GM18873 (cell line): ENCODE results near the gene PLSCR2.
"Not testable (repeated sequence)": the region's sequence is repeated elsewhere in the genome, so short reads cannot be mapped to it uniquely, and the experiment has no call there.

Experiments
- ATAC-seq: cut with Tn5 transposase; IDR thresholded peaks from one replicate; pipeline ENCODE4 v1.9.1; 2021; ENCODE audit warnings: mild to moderate bottlenecking, moderate library complexity, moderate number of reproducible peaks; ENCODE audit not compliant: unreplicated experiment, low FRiP score

Gene PLSCR2

GRCh38 chr3:146493221-146493620 is 23.9 kb upstream of the PLSCR2 start:
- no peak for ATAC-seq

DNA sequence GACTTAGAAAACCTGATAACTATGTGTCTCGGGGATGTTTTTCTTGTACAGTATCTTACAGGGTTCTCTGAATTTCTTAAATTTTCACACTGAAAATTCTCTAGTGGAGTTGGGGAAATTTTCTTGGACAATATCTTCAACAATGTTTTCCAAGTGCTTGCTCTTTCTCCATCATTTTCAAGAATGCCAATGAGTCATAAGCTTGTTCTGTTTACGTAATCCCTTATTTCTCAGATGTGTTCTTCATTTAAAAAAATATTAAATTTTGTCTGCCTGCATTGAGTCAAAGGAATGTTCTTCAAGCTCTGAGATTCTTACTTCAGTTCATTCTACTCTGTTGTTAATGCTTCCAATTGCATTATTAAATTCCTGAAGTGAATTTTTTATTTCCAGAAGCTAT is 21.9 kb upstream of the PLSCR2 start:
- ATAC-seq, result no peak

- ATAC-seq, result no peak
Measured at GRCh38 chr3:146485297-146485696, 15.9 kb upstream of the PLSCR2 start.

DNA sequence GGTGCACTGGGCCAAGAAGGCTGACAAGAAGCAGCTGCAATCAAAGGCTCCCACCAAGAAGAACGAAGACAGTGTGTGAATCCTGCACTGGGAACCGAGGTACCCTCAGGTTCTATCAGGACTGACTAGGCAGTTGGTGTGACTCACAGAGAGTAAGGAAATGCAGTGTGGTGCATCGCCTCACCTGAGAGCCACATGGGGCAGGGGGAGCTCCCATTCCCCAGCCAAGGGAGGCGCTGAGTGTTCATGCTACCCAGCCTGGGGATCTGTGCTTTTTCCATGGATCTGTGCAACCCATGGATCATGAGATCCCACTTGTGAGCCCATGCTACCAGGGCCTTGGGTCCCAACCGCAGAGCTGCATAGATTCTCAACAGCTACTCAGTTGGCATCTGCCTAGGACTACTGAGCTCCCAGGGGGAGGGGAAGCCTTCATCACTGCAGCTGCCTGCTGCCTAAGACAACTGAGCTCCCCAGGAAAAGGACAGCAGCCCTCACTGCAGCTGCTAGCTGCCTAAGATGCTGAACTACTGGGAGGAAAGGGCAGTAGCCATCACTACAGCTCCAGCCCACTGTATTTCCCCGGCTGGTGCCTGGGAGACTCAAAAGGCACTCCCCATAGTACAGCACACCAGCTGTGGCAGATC is 6.9 kb upstream of the PLSCR2 start:
- no peak for ATAC-seq

DNA sequence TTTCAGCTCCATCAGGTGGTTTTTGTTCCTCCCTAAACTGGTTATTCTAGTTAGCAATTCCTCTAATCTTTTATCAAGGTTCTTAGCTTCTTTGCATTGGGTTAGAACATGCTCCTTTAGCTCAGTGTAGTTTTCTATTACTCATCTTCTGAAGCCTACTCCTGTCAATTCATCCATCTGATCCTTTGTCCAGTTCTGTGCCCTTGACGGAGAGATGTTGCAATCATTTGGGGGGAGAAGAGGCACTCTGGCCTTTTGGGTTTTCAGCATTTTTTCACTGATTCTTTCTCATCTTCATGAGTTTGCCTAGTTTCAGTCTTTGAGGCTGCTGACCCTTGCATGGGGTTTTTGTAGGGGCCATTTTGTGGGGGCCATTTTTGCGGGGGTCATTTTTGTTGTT is 5.6 kb upstream of the PLSCR2 start:
- ATAC-seq, result not testable (repeated sequence)

- no peak for ATAC-seq
Measured at GRCh38 chr3:146473726-146474125, 4.4 kb upstream of the PLSCR2 start.

DNA sequence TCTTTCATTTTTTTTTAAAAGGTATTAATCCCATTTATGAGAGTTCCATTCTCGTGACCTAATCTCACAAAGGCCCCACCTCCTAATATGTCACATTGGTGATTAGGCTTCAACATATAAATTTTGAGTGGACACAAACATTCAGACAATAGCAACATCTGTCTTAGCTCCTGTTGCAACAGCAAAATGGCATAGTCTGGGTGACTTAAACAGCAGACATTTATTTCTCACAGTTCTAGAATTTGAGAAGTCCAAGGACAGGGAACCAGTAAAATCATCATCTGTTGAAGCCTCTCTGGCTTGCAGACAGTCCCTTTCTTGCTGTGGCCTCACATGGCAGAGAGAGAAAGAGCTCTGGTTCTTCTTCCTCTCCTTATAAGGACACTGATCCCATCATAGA is 3.2 kb upstream of the PLSCR2 start:
- no peak for ATAC-seq

GRCh38 chr3:146471012-146471411 is 1.7 kb upstream of the PLSCR2 start:
- no peak for ATAC-seq

GRCh38 chr3:146470425-146470990 is 1.1 kb upstream of the PLSCR2 start:
- no peak for ATAC-seq

DNA sequence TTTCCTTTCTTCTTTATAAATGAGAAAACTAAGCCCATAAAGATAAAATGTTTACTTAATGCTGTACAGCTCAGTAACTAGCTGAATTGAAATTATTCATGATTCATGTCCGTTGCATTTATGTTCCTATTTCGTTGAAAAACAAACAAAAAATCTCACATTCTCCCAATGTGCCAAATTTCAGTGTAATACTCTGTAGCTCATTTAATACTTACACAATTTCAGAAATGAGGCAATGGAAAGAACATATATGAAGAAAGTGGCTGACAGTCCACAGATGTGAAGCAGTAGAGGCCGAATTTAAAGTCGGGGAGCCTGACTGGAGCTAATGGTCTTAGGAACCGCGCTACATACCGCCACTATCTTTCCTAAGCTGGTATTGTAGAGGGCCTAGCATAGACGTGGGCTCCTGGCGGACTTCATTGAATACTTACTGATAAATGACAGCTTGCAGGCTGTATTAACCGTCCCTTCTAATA is 651 bp downstream of the PLSCR2 start:
- ATAC-seq, result no peak

DNA sequence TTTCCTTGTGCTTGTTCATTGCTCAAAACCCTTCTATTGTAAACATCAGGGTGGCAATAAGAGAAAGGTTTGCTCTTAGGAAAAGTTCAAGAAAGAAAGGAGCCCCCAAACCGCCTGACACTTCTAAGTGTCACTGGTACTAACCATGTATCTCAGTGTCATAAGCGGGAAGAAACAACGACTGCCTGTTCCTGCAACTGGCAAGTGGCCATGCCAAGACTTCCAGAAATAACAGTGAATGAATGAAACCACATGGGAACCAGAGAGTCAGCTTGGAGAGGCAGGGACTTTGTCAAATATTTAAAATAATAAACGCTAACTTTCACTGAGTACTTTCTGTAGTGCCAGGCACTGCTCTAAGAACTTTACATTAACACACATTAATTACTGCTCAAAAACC is 1.1 kb downstream of the PLSCR2 start:
- no peak for ATAC-seq

- ATAC-seq, result no peak
Measured at GRCh38 chr3:146466604-146467003, 2.8 kb downstream of the PLSCR2 start.

GRCh38 chr3:146465693-146466465 is 3.5 kb downstream of the PLSCR2 start:
- ATAC-seq, result no peak

- ATAC-seq, result no peak
Measured at GRCh38 chr3:146464783-146465182, 4.6 kb downstream of the PLSCR2 start.

DNA sequence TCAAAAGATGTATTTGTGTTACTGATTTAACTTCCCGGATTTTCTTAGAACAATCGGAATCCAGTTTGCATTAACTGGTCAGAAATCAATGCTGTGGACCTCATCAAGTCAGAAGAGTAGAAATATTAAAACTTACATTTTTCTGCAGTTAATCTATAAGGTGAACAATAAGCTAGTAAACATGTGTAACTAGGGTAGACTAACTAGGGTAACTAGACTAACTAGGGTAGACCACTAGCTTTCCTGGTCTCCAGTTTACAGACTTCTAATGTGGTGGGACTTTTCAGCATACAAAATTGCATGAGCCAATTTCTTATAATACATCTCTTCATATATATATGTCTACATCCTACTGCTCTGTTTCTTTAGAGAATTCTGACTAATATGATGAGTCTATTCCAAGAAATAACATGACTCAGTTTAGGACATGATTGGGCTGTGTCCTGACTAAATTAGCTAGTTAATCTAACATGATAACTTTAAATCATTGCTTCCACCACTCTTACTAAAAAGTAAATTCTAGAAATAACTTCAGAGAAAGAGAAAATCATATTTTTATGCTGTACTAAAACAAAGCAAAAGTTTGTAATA is 5.3 kb downstream of the PLSCR2 start:
- no peak for ATAC-seq

- ATAC-seq, result no peak
Measured at GRCh38 chr3:146454796-146455195, 14.6 kb downstream of the PLSCR2 start.

DNA sequence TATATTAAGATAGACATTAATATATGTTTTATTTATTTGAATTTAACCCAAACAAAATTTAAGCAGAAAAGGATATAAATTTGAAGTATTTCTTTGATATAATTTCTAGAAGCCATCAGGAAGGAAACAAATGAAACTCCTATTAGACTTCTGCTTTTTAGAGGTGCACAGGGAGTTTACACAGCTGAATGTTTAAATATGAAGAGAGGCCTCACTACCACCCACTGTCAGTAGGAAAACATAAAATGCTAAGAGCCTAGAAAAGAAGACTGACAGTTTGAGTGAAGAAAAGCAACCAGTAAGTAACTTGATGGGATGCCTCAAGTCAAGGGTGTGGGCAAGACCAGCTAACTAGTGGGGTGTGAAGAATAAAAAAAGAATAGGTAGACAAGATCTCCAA is 19.7 kb downstream of the PLSCR2 start:
- ATAC-seq, result no peak

- no peak for ATAC-seq
Measured at GRCh38 chr3:146449076-146449475, 20.3 kb downstream of the PLSCR2 start.

GRCh38 chr3:146446026-146446425 is 23.3 kb downstream of the PLSCR2 start:
- ATAC-seq, result no peak

DNA sequence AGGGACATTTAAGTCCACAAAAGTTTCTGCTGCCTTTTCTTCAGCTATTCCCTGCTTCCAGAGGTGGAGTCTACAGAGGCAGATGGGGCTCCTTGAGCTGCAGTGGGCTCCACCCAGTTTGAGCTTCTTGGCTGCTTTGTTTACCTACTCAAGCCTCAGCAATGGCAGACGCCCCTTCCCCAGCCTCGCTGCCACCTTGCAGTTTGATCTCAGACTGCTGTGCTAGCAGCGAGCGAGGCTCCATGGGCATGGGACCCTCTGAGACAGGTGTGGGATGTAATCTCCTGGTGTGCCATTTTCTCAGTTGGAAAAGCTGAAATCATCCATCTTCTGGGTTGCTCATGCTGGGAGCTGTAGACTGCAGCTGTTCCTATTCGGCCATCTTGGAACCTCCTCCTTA is 29.1 kb downstream of the PLSCR2 start:
- ATAC-seq, result not testable (repeated sequence)

- ATAC-seq, result no peak
Measured at GRCh38 chr3:146432066-146432465, 37.3 kb downstream of the PLSCR2 start.
